Measurements from ENCODE around the gene TSPOAP1.

- TF ChIP-seq POLR2AphosphoS5 (IDR thresholded peaks at IDR 0.05; ENCODE audit: low read depth, low read length) (no peak), ZNF253 (CRISPR knock-in tag; IDR thresholded peaks at IDR 0.05; ENCODE audit: borderline replicate concordance) (no peak), HIVEP1 (CRISPR knock-in tag; IDR thresholded peaks at IDR 0.05) (no peak), BHLHE40 (IDR thresholded peaks at IDR 0.05; ENCODE audit: low read length) (no peak), ZNF674 (CRISPR knock-in tag; IDR thresholded peaks at IDR 0.05; ENCODE audit: low read depth) (no peak)
Observed at GRCh38 chr17:58332778-58333735, 4.5 kb upstream of the TSPOAP1 start.

Measured in HepG2 (cell line).